ENCODE results near the gene MTRF1.

GRCh38 chr13:41267106-41267505 lies 3.7 kb upstream of the MTRF1 start:
- TF ChIP-seq FOXP2 (optimal IDR thresholded peaks at IDR 0.05; ENCODE audit: borderline replicate concordance, extremely low read depth, extremely low read length, insufficient read depth), result no peak
- no peak for TF ChIP-seq POLR2AphosphoS5 (IDR thresholded peaks at IDR 0.05; ENCODE audit: low read depth, low read length)
- TF ChIP-seq REST (IDR thresholded peaks at IDR 0.05; ENCODE audit: insufficient read depth in 1 of 2, low read depth in 2 of 2, low read length in 2 of 2), result no peak

Measured in PFSK-1 (cell line).